Trophoblast cell (in vitro differentiated cells and primary cell): ENCODE results near the gene GRAPL.
"Not testable (repeated sequence)": the region's sequence is repeated elsewhere in the genome, so short reads cannot be mapped to it uniquely, and the experiment has no call there.

Experiments
- DNase-seq, 2 donors: peaks; one replicate each; pipeline ENCODE4 v3.0.0-alpha.2; 2016
- H2AFZ ChIP-seq: 2 replicates; pipeline ENCODE4 v1.6.1; 2013; ENCODE audit warnings: low read length, moderate library complexity, mild to moderate bottlenecking; ENCODE audit not compliant: insufficient read depth, poor library complexity
- H2AK5ac ChIP-seq: 2 replicates; pipeline ENCODE4 v1.6.1; 2013; ENCODE audit warnings: mild to moderate bottlenecking, low read length
- H2BK120ac ChIP-seq: 2 replicates; pipeline ENCODE4 v1.6.1; 2013; ENCODE audit warnings: low read length, mild to moderate bottlenecking, moderate library complexity; ENCODE audit not compliant: insufficient read depth, poor library complexity
- H2BK12ac ChIP-seq: 2 replicates; pipeline ENCODE4 v1.6.1; 2013; ENCODE audit warnings: mild to moderate bottlenecking, low read length, moderate library complexity
- H2BK5ac ChIP-seq: 2 replicates; pipeline ENCODE4 v1.6.1; 2013; ENCODE audit warnings: low read length, low read depth, moderate library complexity, mild to moderate bottlenecking; ENCODE audit not compliant: poor library complexity
- H3K14ac ChIP-seq: 2 replicates; pipeline ENCODE4 v1.6.1; 2013; ENCODE audit warnings: mild to moderate bottlenecking, low read length
- H3K18ac ChIP-seq: 2 replicates; pipeline ENCODE4 v1.6.1; 2013; ENCODE audit warnings: mild to moderate bottlenecking, low read length
- H3K23ac ChIP-seq: 2 replicates; pipeline ENCODE4 v1.6.1; 2013; ENCODE audit warnings: low read length
- H3K27ac ChIP-seq: 2 replicates; pipeline ENCODE4 v1.5.1; 2013; ENCODE audit warnings: low read depth, mild to moderate bottlenecking, inconsistent platforms, low read length, moderate library complexity
- H3K27me3 ChIP-seq: 2 replicates; pipeline ENCODE4 v1.6.1; 2013; ENCODE audit warnings: inconsistent platforms, mild to moderate bottlenecking, low read length, moderate library complexity; ENCODE audit not compliant: insufficient read depth
- H3K36me3 ChIP-seq, 2 experiments: 1 replicate in 1 of 2; 2 replicates in 1 of 2; pipeline ENCODE4 v1.6.1; 2013; ENCODE audit warnings: low read length in 2 of 2, mild to moderate bottlenecking in 2 of 2, moderate library complexity in 1 of 2; ENCODE audit not compliant: insufficient read depth in 2 of 2, control insufficient read depth in 1 of 2
- H3K4ac ChIP-seq: 2 replicates; pipeline ENCODE4 v1.6.1; 2013; ENCODE audit warnings: low read depth, mild to moderate bottlenecking, low read length, moderate library complexity
- H3K4me1 ChIP-seq, 2 experiments: 1 replicate in 1 of 2; 2 replicates in 1 of 2; pipeline ENCODE4 v1.6.1; 2013; ENCODE audit warnings: low read length in 2 of 2, mild to moderate bottlenecking in 2 of 2, moderate library complexity in 1 of 2; ENCODE audit not compliant: insufficient read depth in 2 of 2, control insufficient read depth in 1 of 2
- H3K4me2 ChIP-seq: 2 replicates; pipeline ENCODE4 v1.6.1; 2013; ENCODE audit warnings: inconsistent platforms, mild to moderate bottlenecking, low read length, moderate library complexity
- H3K4me3 ChIP-seq: 2 replicates; pipeline ENCODE4 v1.5.1; 2013; ENCODE audit warnings: mild to moderate bottlenecking, low read depth, low read length, inconsistent platforms
- H3K79me1 ChIP-seq: one replicate; pipeline ENCODE4 v1.6.1; 2013; ENCODE audit warnings: low read length
- H3K79me2 ChIP-seq: 2 replicates; pipeline ENCODE4 v1.6.1; 2013; ENCODE audit warnings: low read length, mild to moderate bottlenecking; ENCODE audit not compliant: control insufficient read depth, insufficient read depth, poor library complexity
- H3K9ac ChIP-seq: 2 replicates; pipeline ENCODE4 v1.6.1; 2013; ENCODE audit warnings: mild to moderate bottlenecking, low read length
- H3K9me3 ChIP-seq: 2 replicates; pipeline ENCODE4 v1.6.1; 2013; ENCODE audit warnings: low read depth, mild to moderate bottlenecking, control low read depth, inconsistent platforms, low read length; ENCODE audit not compliant: insufficient read depth
- H4K12ac ChIP-seq: 2 replicates; pipeline ENCODE4 v1.6.1; 2013; ENCODE audit warnings: low read depth, mild to moderate bottlenecking, low read length, moderate library complexity
- H4K8ac ChIP-seq: 2 replicates; pipeline ENCODE4 v1.6.1; 2013; ENCODE audit warnings: low read depth, mild to moderate bottlenecking, low read length, moderate library complexity
- H4K91ac ChIP-seq: one replicate; pipeline ENCODE4 v1.6.1; 2013; ENCODE audit warnings: low read depth, mild to moderate bottlenecking, low read length, moderate library complexity
- WGBS: extraction: QIAGEN DNeasy Blood & Tissue Kit; methylation state at CpG from one replicate; pipeline ENCODE4 v1.1.7; 2013; ENCODE audit warnings: missing lambda C conversion rate; ENCODE audit not compliant: insufficient read length, insufficient coverage; ENCODE audit errors: extremely low coverage; 5-methylcytosine and 5-hydroxymethylcytosine counted together

Gene GRAPL

DNA sequence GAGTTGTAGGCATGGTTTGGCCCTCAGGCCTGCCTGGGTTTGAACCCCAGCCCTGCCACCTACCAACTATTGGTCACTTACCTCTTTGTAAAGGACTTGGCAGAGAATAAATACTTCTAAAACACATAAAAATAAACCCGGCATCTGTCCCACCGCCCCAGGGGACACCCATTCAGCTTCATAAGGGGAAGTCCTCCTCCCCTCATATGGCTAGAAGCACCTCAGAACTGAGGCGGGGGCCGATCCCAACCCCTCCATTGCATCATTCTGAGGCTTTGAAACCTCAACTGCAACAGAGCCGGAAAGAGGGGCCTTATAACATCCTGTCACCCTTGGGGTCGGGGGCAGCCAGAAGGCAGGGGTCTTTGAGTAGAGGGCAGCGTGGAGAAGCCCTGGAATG, 2.1 kb upstream of the GRAPL start:
- not testable (repeated sequence) for H3K9me3 ChIP-seq, H3K27me3 ChIP-seq, H3K79me2 ChIP-seq, H4K12ac ChIP-seq, H3K4me3 ChIP-seq, H2AK5ac ChIP-seq, H2BK12ac ChIP-seq, DNase-seq, H3K14ac ChIP-seq, H4K91ac ChIP-seq, H4K8ac ChIP-seq, H3K4me2 ChIP-seq, H2BK5ac ChIP-seq, H3K18ac ChIP-seq, H3K4ac ChIP-seq, H3K9ac ChIP-seq, H3K79me1 ChIP-seq, H3K27ac ChIP-seq, H3K23ac ChIP-seq, H2BK120ac ChIP-seq, H3K36me3 ChIP-seq, H3K4me1 ChIP-seq, H2AFZ ChIP-seq
- WGBS, result no CpG with 5 or more reads among the region's 7 CpGs

DNA sequence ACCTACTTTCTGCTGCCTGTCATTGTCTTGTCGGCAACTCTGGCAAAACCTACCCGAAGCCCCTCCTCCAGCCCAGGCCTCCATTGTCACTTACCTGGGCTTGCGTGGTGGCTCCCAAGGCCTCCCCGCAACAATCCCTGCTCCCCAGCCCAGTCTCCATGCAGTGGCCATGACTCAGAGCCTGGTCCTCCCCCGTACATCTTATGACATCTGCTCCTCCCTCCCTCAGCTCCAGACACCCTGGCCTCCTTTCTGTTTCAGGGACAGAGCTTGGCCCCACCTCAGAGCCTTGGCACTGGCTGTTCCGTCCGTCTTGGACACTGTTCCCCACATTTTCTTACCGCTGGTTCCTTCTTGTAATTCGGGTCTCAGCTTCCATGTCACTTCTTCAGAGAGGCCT, 2.1 kb downstream of the GRAPL start:
- not testable (repeated sequence) for H3K79me2 ChIP-seq, H2AFZ ChIP-seq, H3K4ac ChIP-seq, H3K4me2 ChIP-seq, H3K4me1 ChIP-seq, H3K27ac ChIP-seq, H3K4me3 ChIP-seq, H2BK12ac ChIP-seq, H2BK120ac ChIP-seq, H4K91ac ChIP-seq, H3K18ac ChIP-seq, H3K27me3 ChIP-seq, H2AK5ac ChIP-seq, H3K23ac ChIP-seq, H3K36me3 ChIP-seq, H4K8ac ChIP-seq, DNase-seq, H4K12ac ChIP-seq, H2BK5ac ChIP-seq, H3K9me3 ChIP-seq, H3K79me1 ChIP-seq, H3K9ac ChIP-seq, H3K14ac ChIP-seq
- WGBS, result no CpG with 5 or more reads among the region's 9 CpGs

DNA sequence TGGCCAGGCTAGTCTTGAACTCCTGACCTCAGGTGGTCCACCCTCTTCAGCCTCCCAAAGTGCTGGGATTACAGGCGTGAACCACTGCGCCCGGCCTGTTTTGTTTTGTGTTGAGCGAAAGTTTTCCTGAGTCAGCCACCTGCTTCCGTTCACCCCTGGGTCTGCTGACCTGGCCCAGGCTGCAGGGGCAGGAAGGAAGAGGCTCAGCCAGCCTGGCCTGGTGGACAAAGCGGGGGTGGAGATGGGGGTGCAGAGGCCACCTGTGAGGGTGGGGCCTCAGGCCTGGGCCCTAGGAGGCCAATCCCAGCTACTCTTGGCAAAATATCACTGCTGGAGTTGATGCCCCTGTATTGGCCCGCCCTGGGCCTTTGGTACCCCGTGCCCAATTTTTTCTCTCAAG, 3.7 kb downstream of the GRAPL start:
- H4K91ac ChIP-seq, H4K12ac ChIP-seq, H2BK12ac ChIP-seq, H3K23ac ChIP-seq, H2AK5ac ChIP-seq, H4K8ac ChIP-seq, H3K36me3 ChIP-seq, H3K14ac ChIP-seq, H2AFZ ChIP-seq, H3K9me3 ChIP-seq, H3K18ac ChIP-seq, H3K79me2 ChIP-seq, H3K79me1 ChIP-seq, H3K4me3 ChIP-seq, H3K27me3 ChIP-seq, H3K4me1 ChIP-seq, H3K27ac ChIP-seq, H2BK120ac ChIP-seq, H3K4me2 ChIP-seq, H2BK5ac ChIP-seq, DNase-seq, H3K4ac ChIP-seq, H3K9ac ChIP-seq: not testable (repeated sequence)
- no CpG with 5 or more reads among the region's 8 CpGs for WGBS

DNA sequence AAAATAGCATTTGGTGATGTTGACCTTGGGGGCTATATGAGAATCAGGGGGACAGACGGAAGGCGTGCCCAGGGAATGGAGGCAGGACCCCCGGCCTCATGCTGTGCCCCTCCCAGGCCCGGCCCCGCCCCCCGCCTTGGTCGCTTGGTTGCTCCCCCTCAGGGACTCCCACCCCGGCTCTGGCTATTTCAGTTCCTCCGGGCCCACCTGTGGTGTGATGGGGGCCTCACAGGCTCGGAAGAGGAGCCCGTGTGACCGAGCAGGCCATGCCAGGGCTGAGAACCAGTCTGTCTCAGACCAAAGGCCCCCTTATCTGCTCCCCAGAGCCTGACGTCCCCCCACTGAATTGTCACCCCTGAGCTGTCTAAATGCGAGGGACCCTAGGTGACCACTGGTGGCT, 4.4 kb downstream of the GRAPL start:
- H4K91ac ChIP-seq, H3K18ac ChIP-seq, DNase-seq, H2BK120ac ChIP-seq, H3K4me3 ChIP-seq, H3K9me3 ChIP-seq, H2BK5ac ChIP-seq, H3K36me3 ChIP-seq, H3K23ac ChIP-seq, H2AK5ac ChIP-seq, H3K4ac ChIP-seq, H3K79me1 ChIP-seq, H4K12ac ChIP-seq, H3K27me3 ChIP-seq, H3K14ac ChIP-seq, H3K4me2 ChIP-seq, H3K4me1 ChIP-seq, H2BK12ac ChIP-seq, H4K8ac ChIP-seq, H3K27ac ChIP-seq, H2AFZ ChIP-seq, H3K9ac ChIP-seq, H3K79me2 ChIP-seq: not testable (repeated sequence)
- WGBS, result no CpG with 5 or more reads among the region's 14 CpGs
